ENCODE data around the gene CDK1. TPM values are rescaled to one million over a fixed set of nuclear protein-coding genes. Genes with fewer than 3 reads are reported as not detected.

CDK1 gene
- total RNA-seq, 2 experiments from 2014 or later: 0.75 to 1.1 TPM

- Mint-ChIP-seq H3K27ac (peak overlapping the region; percentile 22), H3K27me3 (no peaks in the 10 kb centered on the region), H3K36me3 (ENCODE audit: low read depth) (peaks cover 4% of the 10 kb centered on the region), H3K4me1 (ENCODE audit: low read depth) (peaks cover 11% of the 10 kb centered on the region), H3K4me3 (peak overlapping the region; percentile 98), H3K9me3 (no peaks in the 10 kb centered on the region)
- POLR2A ChIA-PET: interaction anchor here (0.5 to 1.3 kb wide), 6 partner anchors 8 to 144 kb away, joined by 3 to 10 read pairs (median 4); no protein-coding TSS in a partner anchor
- DNase-seq (no peak), ATAC-seq (ENCODE audit: poor library complexity) (no peak)
- Histone ChIP-seq H3K27me3 (ENCODE audit: control insufficient read depth in 1 of 2, insufficient read depth in 2 of 2, low read length in 2 of 2) (no peaks in the 10 kb centered on the region), H3K36me3 (ENCODE audit: insufficient read depth, low read length) (no peaks in the 10 kb centered on the region), H3K9me3 (ENCODE audit: control insufficient read depth in 1 of 2, insufficient read depth in 1 of 2, low read length in 2 of 2) (no peaks in the 10 kb centered on the region), H3K4me3 (ENCODE audit: low read length) (peak overlapping the region; percentile 67), H3K4me1 (ENCODE audit: insufficient read depth, low read length) (peaks cover 5% of the 10 kb centered on the region), H3K27ac (ENCODE audit: low read depth in 1 of 2, low read length in 2 of 2) (no peak overlapping the region)
- intact Hi-C loops (cut with DNase I, micrococcal nuclease): loop anchor here (5.0 kb wide), 2 partner anchors 130 to 870 kb away; partner anchors contain the start of gene CCDC6 (in 2 of the 2)
- TF ChIP-seq CTCF (IDR thresholded peaks at IDR 0.05): no peak
- CTCF ChIA-PET: interaction anchor here (0.9 to 1.2 kb wide), 2 partner anchors 8 to 131 kb away, joined by 3 to 5 read pairs; no protein-coding TSS in a partner anchor
Observed at GRCh38 chr10:60777696-60778213, 523 bp upstream of the CDK1 start.

- H3K9me3 ChIP-seq (ENCODE audit: control insufficient read depth in 1 of 2, insufficient read depth in 1 of 2, low read length in 2 of 2): no peaks in the 10 kb centered on the region
- DNase-seq (no peak), ATAC-seq (ENCODE audit: poor library complexity) (peak; percentile 6)
- no peak for TF ChIP-seq CTCF (IDR thresholded peaks at IDR 0.05)
- H3K27ac ChIP-seq (ENCODE audit: low read depth in 1 of 2, low read length in 2 of 2): no peak overlapping the region
- Mint-ChIP-seq H3K36me3 (ENCODE audit: low read depth) (peaks cover 4% of the 10 kb centered on the region), H3K4me3 (peak overlapping the region; percentile 98), H3K9me3 (no peaks in the 10 kb centered on the region), H3K27me3 (no peaks in the 10 kb centered on the region), H3K4me1 (ENCODE audit: low read depth) (peaks cover 11% of the 10 kb centered on the region), H3K27ac (no peak overlapping the region)
- H3K4me1 ChIP-seq (ENCODE audit: insufficient read depth, low read length): peaks cover 5% of the 10 kb centered on the region
- peak overlapping the region; percentile 67 for H3K4me3 ChIP-seq (ENCODE audit: low read length)
- ChIA-PET POLR2A (interaction anchor here (1.3 kb wide), 1 partner anchor 50 kb away, joined by 10 read pairs; no protein-coding TSS in a partner anchor), CTCF (interaction anchor here (0.7 kb wide), 1 partner anchor 12 kb away, joined by 4 read pairs; no protein-coding TSS in a partner anchor)
- no peaks in the 10 kb centered on the region for H3K27me3 ChIP-seq (ENCODE audit: control insufficient read depth in 1 of 2, insufficient read depth in 2 of 2, low read length in 2 of 2)
- H3K36me3 ChIP-seq (ENCODE audit: insufficient read depth, low read length): no peaks in the 10 kb centered on the region
- intact Hi-C loops (cut with DNase I, micrococcal nuclease): loop anchor here (5.0 kb wide), 2 partner anchors 132 to 872 kb away; partner anchors contain the start of gene CCDC6 (in 2 of the 2)
Observed at GRCh38 chr10:60778971-60779796, 906 bp downstream of the CDK1 start.

- Histone ChIP-seq H3K27ac (ENCODE audit: low read depth in 1 of 2, low read length in 2 of 2) (no peak overlapping the region), H3K27me3 (ENCODE audit: control insufficient read depth in 1 of 2, insufficient read depth in 2 of 2, low read length in 2 of 2) (no peaks in the 10 kb centered on the region), H3K36me3 (ENCODE audit: insufficient read depth, low read length) (no peaks in the 10 kb centered on the region), H3K4me1 (ENCODE audit: insufficient read depth, low read length) (peaks cover 5% of the 10 kb centered on the region), H3K4me3 (ENCODE audit: low read length) (no peak overlapping the region), H3K9me3 (ENCODE audit: control insufficient read depth in 1 of 2, insufficient read depth in 1 of 2, low read length in 2 of 2) (no peaks in the 10 kb centered on the region)
- no peaks in the 10 kb centered on the region for H3K9me3 Mint-ChIP-seq
- ATAC-seq (ENCODE audit: poor library complexity) (no peak), DNase-seq (no peak)
- no peak for TF ChIP-seq CTCF (IDR thresholded peaks at IDR 0.05)
- ChIA-PET CTCF (no interaction called here), POLR2A (no interaction called here)
- no peak overlapping the region for H3K27ac Mint-ChIP-seq
- intact Hi-C loops (cut with DNase I, micrococcal nuclease): no loop called here
- H3K4me3 Mint-ChIP-seq: no peak overlapping the region
- peaks cover 4% of the 10 kb centered on the region for H3K36me3 Mint-ChIP-seq (ENCODE audit: low read depth)
- no peaks in the 10 kb centered on the region for H3K27me3 Mint-ChIP-seq
- peaks cover 11% of the 10 kb centered on the region for H3K4me1 Mint-ChIP-seq (ENCODE audit: low read depth)
Observed at GRCh38 chr10:60781661-60782060, 3.4 kb downstream of the CDK1 start.

Data from CD4-positive, alpha-beta T cell (primary cell).